HG03097 (cell line): ENCODE measurements around the gene TOMM70.
A peak's percentile ranks its signal among the peaks of the same experiment; 100 is the strongest.
"Not testable (repeated sequence)": the region's sequence is repeated elsewhere in the genome, so short reads cannot be mapped to it uniquely, and the experiment has no call there.

Experiments
- ATAC-seq: cut with Tn5 transposase; IDR thresholded peaks from one replicate; pipeline ENCODE4 v1.9.1; 2021; ENCODE audit not compliant: unreplicated experiment, low FRiP score

The TOMM70 gene

GRCh38 chr3:100400780-100401673 lies at the start of gene TOMM70, which contains the start of gene LNP1:
TOMM70 (minus strand) TSS chr3:100401089; CDS start chr3:100400949, 140 bp downstream.
LNP1 (plus strand) TSS chr3:100401539; CDS start chr3:100429730, 28,191 bp downstream.
- peak; percentile 89 for ATAC-seq

DNA sequence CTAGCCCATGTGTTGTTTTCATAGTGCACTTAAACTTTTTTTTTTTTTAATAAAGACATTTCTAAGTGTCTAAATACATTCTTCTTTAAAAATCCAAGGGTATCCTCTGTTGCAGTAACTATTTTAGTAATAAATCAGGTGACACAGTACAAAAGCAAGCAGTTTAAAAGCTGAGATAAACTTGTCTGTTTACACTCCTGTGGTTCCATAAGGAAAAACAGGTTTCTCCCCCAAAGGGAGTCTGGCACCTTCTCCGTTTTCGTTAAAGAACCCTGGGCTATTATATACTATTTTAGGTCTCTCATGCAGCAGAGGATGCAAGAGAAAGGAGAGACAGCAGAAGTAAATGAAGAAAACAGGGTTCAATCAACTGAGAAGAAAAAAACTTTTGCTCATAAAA lies 48.3 kb upstream of the TOMM70 start:
- ATAC-seq: no peak

- no peak for ATAC-seq
These were observed 47.2 kb upstream of the TOMM70 start for GRCh38 chr3:100448079-100448478.

DNA sequence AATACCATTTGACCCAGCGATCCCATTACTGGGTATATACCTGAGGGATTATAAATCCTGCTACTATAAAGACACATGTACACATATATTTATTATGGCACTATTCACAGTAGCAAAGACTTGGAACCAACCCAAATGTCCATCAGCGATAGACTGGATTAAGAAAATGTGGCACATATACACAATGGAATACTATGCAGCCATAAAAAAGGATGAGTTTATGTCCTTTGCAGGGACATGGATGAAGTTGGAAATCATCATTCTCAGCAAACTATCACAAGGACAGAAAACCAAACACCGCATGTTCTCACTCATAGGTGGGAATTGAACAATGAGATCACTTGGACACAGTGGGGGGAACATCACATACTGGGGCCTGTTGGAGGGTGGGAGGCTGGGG lies 46.2 kb upstream of the TOMM70 start:
- not testable (repeated sequence) for ATAC-seq

DNA sequence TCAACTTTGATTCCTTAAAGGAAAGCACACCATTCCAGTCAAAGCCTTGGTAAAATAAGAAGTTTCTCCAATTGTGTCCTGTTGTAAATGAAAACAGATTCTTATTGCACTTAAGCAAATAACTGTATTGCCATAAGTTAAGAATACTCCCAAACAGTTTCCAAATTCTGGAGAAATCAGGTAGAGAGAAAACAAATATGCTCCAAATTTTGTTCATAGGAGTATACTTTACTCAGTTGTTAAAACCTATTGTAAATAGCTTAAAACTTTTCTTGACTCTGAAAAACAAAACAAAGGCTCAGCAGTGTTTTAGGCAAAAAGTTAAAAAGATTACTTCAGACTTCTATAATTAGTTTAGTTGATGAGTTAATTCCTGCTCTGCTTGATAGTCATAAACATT lies 42.8 kb upstream of the TOMM70 start:
- ATAC-seq: no peak

- ATAC-seq: no peak
These were observed 40.0 kb upstream of the TOMM70 start for GRCh38 chr3:100440895-100441294.

DNA sequence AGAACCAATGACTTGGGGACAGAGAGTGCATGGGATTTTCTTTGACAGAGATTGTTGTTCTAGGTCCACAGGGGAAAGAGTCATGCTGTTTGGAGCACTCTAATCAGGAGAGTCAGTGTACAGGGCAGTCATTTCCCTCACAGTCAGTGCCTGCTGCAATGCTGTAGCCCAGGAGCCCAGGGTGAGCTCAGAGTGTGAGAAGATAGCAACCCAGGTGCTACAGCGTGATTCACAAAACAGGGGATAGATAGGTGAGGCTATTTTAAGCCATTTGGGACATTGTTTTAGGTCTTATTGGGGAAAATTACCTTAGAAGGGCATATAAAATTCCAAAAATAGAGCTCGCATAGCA lies 37.7 kb upstream of the TOMM70 start:
- no peak for ATAC-seq

- no peak for ATAC-seq
These were observed 37.1 kb upstream of the TOMM70 start for GRCh38 chr3:100437721-100438622.

GRCh38 chr3:100436951-100437350 lies 36.1 kb upstream of the TOMM70 start:
- no peak for ATAC-seq

- no peak for ATAC-seq
These were observed 28.4 kb upstream of the TOMM70 start for GRCh38 chr3:100429187-100429716.

DNA sequence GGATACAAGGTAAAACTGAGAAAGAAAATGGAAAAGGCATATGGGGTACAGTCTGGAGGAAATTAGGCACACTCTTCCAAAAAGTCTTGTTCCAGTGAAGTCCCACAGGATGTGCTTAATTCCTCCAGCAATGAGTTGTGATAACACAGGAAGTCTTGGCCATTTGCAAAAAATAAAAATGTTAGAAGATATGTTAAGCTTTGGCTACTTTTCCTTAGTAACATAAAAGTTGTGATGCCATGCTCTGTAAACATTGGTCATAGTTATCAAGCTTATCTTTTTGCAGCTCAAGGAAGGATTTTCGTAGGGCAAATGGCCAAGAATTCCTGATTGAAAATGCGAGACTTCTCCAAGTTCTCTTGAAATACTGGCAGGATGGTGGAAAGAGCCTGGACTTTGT lies 26.8 kb upstream of the TOMM70 start:
- ATAC-seq: no peak

DNA sequence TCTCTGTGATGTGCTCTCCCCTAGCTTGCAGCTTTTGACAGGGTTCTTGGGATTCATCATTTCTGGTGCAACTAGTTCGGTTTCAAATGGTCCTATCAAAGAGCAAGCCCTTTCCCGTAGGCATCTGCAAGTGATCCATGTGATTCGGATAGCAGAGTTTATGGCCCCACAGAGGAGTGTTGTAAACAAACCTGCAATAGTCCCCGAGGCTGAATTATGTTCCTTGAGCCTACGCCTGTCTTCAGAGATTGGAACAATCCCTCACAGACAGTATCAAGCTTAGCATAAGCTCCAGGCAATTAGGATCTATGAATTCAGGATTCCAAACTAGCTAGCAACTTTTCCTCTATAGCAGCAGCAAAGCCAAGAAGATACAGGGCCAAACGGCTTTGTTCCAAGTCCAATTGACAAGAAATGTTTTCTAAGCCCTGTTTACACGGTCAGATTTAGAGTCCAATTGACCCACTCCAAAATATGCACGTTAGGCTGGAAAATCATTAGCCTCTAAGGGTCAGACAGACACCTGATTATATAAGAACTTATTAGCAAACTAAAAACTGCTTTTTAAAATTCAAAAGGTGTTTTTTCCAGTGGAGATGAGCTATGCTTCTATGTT lies 25.3 kb upstream of the TOMM70 start:
- no peak for ATAC-seq

DNA sequence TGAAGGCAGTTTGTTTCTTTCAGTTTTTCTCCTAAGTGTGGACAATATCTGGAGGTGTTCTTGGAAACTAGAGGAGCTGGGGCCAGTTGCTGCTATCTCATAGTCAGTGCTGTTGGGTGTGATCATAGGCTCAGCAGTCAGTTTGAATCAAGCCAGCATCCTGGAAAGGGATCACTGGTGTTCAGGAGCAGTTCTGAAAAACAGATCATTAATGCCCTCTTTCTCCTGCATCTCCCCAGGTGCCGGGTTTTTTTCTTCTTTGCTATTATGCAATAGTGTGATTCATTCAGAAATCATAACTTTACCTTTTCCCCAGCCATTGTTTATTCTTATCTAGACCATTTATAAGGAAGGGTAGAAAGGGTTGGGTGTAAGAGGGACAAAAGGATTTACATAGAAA lies 24.4 kb upstream of the TOMM70 start:
- no peak for ATAC-seq

DNA sequence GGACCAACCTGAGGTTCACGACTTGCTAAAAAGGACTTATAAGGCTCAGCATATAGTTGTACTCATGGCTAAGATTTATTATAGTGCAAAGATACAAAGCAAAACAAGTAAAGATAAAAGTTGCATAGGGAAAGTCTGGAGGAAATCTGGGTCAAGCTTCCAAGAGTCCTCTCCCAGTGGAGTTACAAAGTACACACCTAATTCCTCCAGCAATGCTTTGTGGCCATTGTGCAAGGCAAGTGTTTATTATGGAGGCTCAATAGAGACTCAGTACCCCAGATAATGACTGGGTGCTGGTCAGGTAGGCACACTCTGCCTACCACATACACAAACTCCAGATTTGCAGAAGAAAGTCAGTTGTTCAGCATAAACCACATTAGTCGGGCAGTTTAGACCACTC lies 23.4 kb upstream of the TOMM70 start:
- no peak for ATAC-seq

DNA sequence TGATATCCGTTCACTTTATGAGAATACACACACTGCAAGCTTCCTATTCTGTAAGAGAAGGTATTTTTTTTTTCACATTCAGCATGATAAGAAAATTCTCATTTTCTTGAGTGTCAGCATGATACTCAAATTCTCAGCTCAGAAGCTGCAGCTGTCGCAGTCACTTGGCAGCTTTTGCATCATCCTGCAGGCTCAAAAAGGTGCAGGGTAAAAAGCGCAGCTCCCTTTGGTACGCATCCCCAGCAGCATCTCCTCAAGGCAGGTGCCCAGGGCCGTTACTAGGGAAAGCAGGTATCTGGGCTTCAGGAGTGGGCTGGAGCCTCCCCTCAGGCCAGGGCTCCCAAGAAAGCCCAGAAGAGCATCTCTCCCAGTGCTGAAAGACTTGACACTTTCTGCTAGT lies 22.7 kb upstream of the TOMM70 start:
- ATAC-seq: no peak

DNA sequence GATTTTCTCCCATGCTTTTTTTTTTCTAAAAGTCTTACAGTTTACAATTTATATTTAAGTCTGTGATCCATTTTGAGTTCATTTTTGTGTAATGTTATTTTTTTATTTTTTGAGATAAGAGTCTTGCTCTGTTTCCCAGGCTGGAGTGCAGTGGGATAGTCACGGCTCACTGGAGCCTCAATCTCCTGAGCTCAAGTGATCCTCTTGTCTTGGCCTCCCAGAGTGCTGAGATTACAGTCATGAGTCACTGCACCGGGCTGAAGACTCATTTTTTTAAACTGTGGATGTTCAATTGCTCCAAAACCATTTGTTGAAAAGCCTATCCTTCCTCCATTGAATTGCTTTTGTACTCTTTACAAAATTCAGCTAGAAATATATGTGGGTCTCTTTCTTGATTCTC lies 20.0 kb upstream of the TOMM70 start:
- no peak for ATAC-seq

GRCh38 chr3:100419406-100419805 lies 18.5 kb upstream of the TOMM70 start:
- no peak for ATAC-seq

DNA sequence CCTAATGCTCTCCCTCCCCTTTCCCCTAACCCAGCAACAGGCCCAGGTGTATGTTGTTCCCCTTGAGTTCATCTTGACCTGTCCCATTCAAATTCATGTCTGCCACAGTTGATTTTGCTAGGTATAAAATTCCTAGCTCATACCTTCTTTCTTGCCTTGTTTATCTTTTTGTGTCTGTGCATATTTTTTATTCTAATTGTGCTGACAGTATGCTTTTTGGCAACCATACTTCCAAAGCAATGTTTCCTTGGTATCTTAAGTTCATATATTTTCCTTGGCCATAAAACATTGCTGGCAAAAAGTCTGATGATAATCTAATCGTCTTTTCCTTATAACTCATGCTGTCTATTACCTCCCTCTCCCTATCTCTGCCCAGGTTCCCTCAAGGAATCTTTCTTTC lies 16.0 kb upstream of the TOMM70 start:
- no peak for ATAC-seq

GRCh38 chr3:100416176-100416575 lies 15.3 kb upstream of the TOMM70 start:
- ATAC-seq: no peak

DNA sequence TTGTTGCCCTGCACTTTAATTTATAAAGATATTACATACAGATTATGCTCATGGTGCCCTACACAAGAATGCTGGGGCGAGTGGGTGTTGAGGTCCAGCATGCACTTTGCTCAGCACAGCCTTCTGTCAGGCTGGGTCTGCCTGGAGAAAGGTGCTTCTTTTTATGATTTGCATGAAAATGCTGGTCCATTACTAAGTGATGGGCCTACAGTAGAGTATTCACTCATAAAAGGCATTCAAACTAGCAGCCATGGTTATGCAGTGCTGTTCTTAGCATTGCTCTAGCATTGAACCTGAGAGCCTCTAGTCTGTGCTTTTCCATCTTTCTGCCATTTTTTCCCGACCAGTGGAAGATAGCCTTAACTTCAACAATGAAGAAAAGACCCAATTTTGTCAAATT lies 12.7 kb upstream of the TOMM70 start:
- ATAC-seq: no peak
